ENCODE data around the gene KCNQ5.

DNA sequence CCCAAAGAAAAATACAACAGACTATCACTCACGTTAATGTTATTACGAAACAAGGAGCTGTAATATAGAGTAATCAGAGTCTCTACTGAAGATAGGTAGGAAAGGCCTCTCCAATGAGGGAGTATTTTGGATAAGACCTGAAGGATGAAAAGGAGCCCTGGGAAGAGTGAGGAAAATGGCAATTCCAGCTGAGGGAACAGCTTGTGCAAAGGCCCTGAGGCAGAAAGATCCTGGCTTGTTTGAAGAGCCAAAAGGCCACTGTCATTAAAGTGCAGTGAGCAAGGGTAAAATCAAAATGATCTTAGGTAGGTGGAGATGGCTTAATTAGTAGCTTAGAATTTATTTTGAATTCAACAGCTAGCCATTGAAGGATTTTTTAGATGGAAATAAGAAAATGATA is 464.9 kb downstream of the KCNQ5 start:
- TF ChIP-seq CTCF (IDR thresholded peaks at IDR 0.05) (no peak), POLR2A (IDR thresholded peaks at IDR 0.05) (no peak)

Data from thyroid gland (tissue), 4 donors.